ENCODE data around the gene CDH23.

CDH23 gene

GRCh38 chr10:71584461-71584860 lies 187.7 kb downstream of the CDH23 start:
- Histone ChIP-seq H3K27ac (no peak overlapping the region), H3K4me1 (ENCODE audit: control insufficient read depth in 1 of 2, insufficient read depth in 1 of 2, low read depth in 1 of 2, low read length in 1 of 2) (no peaks in the 10 kb centered on the region), H3K36me3 (no peaks in the 10 kb centered on the region), H3K9me3 (no peaks in the 10 kb centered on the region), H3K27me3 (peaks cover 4% of the 10 kb centered on the region), H3K4me3 (ENCODE audit: low read depth in 1 of 2, low read length in 1 of 2) (no peak overlapping the region)
- TF ChIP-seq CTCF (IDR thresholded peaks at IDR 0.05): no peak

- peaks cover 6% of the 10 kb centered on the region for H3K27me3 ChIP-seq
- no peaks in the 10 kb centered on the region for H3K4me1 ChIP-seq (ENCODE audit: control insufficient read depth in 1 of 2, insufficient read depth in 1 of 2, low read depth in 1 of 2, low read length in 1 of 2)
- H3K27ac ChIP-seq: no peak overlapping the region
- no peaks in the 10 kb centered on the region for H3K9me3 ChIP-seq
- H3K36me3 ChIP-seq: no peaks in the 10 kb centered on the region
- TF ChIP-seq CTCF (IDR thresholded peaks at IDR 0.05): no peak
- H3K4me3 ChIP-seq (ENCODE audit: low read depth in 1 of 2, low read length in 1 of 2): no peak overlapping the region
These were observed 188.3 kb downstream of the CDH23 start for GRCh38 chr10:71584902-71585563.

- no peaks in the 10 kb centered on the region for H3K4me1 ChIP-seq (ENCODE audit: control insufficient read depth in 1 of 2, insufficient read depth in 1 of 2, low read depth in 1 of 2, low read length in 1 of 2)
- H3K9me3 ChIP-seq: no peaks in the 10 kb centered on the region
- no peaks in the 10 kb centered on the region for H3K36me3 ChIP-seq
- no peak for TF ChIP-seq CTCF (IDR thresholded peaks at IDR 0.05)
- peaks cover 9% of the 10 kb centered on the region for H3K27me3 ChIP-seq
- H3K4me3 ChIP-seq (ENCODE audit: low read depth in 1 of 2, low read length in 1 of 2): no peak overlapping the region
- H3K27ac ChIP-seq: no peak overlapping the region
These were observed 189.0 kb downstream of the CDH23 start for GRCh38 chr10:71585564-71586290.

- Histone ChIP-seq H3K27ac (no peak overlapping the region), H3K9me3 (no peaks in the 10 kb centered on the region), H3K36me3 (no peaks in the 10 kb centered on the region), H3K4me1 (ENCODE audit: control insufficient read depth in 1 of 2, insufficient read depth in 1 of 2, low read depth in 1 of 2, low read length in 1 of 2) (no peaks in the 10 kb centered on the region), H3K4me3 (ENCODE audit: low read depth in 1 of 2, low read length in 1 of 2) (no peak overlapping the region), H3K27me3 (peaks cover 9% of the 10 kb centered on the region)
- TF ChIP-seq CTCF (IDR thresholded peaks at IDR 0.05): no peak
These were observed 191.3 kb downstream of the CDH23 start for GRCh38 chr10:71587941-71588573.

- Histone ChIP-seq H3K4me1 (ENCODE audit: control insufficient read depth in 1 of 2, insufficient read depth in 1 of 2, low read depth in 1 of 2, low read length in 1 of 2) (no peaks in the 10 kb centered on the region), H3K27me3 (peaks cover 9% of the 10 kb centered on the region), H3K27ac (no peak overlapping the region), H3K4me3 (ENCODE audit: low read depth in 1 of 2, low read length in 1 of 2) (no peak overlapping the region), H3K9me3 (no peaks in the 10 kb centered on the region), H3K36me3 (no peaks in the 10 kb centered on the region)
- TF ChIP-seq CTCF (IDR thresholded peaks at IDR 0.05): no peak
These were observed 192.0 kb downstream of the CDH23 start for GRCh38 chr10:71588685-71589084.

Data from neutrophil (primary cell).